Fibroblast of peridontal ligament (primary cell): ENCODE results near the gene NUP133.

Experiments used
- DNase-seq: peaks from one replicate; pipeline ENCODE4 v3.0.0-alpha.2; 2010; ENCODE audit errors: extremely low read depth

NUP133 gene

GRCh38 chr1:229452956-229453801 lies 55.0 kb downstream of the NUP133 start:
- DNase-seq: peak; percentile 67

GRCh38 chr1:229448845-229449244 lies 59.3 kb downstream of the NUP133 start:
- DNase-seq: no peak

GRCh38 chr1:229448354-229448753 lies 59.8 kb downstream of the NUP133 start:
- no peak for DNase-seq

- no peak for DNase-seq
Measured at GRCh38 chr1:229447809-229448252, 60.3 kb downstream of the NUP133 start.

- no peak for DNase-seq
Measured at GRCh38 chr1:229445828-229446227, 62.3 kb downstream of the NUP133 start.

GRCh38 chr1:229440851-229441537 lies 67.1 kb downstream of the NUP133 start:
- DNase-seq: peak; percentile 84

- DNase-seq: no peak
Measured at GRCh38 chr1:229438021-229438420, 70.1 kb downstream of the NUP133 start.

- peak; percentile 54 for DNase-seq
Measured at GRCh38 chr1:229437443-229437842, 70.7 kb downstream of the NUP133 start.

GRCh38 chr1:229436201-229436600 lies 71.9 kb downstream of the NUP133 start:
- DNase-seq: no peak

- no peak for DNase-seq
Measured at GRCh38 chr1:229434641-229435051, 73.5 kb downstream of the NUP133 start.

GRCh38 chr1:229434005-229434640 lies 74.0 kb downstream of the NUP133 start, which contains the start of gene ACTA1:
TSS of gene ACTA1 (minus strand) at chr1:229434094. CDS start at chr1:229433115, 979 bp downstream.
- no peak for DNase-seq

- no peak for DNase-seq
Measured at GRCh38 chr1:229433364-229434004, 74.7 kb downstream of the NUP133 start.

GRCh38 chr1:229432905-229433304 lies 75.2 kb downstream of the NUP133 start:
- DNase-seq: no peak

GRCh38 chr1:229432116-229432461 lies 76.1 kb downstream of the NUP133 start:
- DNase-seq: no peak

GRCh38 chr1:229431284-229432115 lies 76.6 kb downstream of the NUP133 start:
- DNase-seq: no peak

GRCh38 chr1:229430761-229431283 lies 77.3 kb downstream of the NUP133 start:
- peak; percentile 35 for DNase-seq

- DNase-seq: no peak
Measured at GRCh38 chr1:229428256-229428655, 79.9 kb downstream of the NUP133 start.

- no peak for DNase-seq
Measured at GRCh38 chr1:229427572-229427971, 80.6 kb downstream of the NUP133 start.

- no peak for DNase-seq
Measured at GRCh38 chr1:229425564-229426159, 82.5 kb downstream of the NUP133 start.

- no peak for DNase-seq
Measured at GRCh38 chr1:229420765-229421164, 87.4 kb downstream of the NUP133 start.
